ENCODE measurements around the gene STON2. TPM values are rescaled to one million over a fixed set of nuclear protein-coding genes. Genes with fewer than 3 reads are reported as not detected.

Gene STON2
- total and polyA plus RNA-seq, 7 donors = 4.8 to 147 (median 37.4) TPM

- H3K27ac ChIP-seq = peak overlapping the region; percentile 83
- DNase-seq = no peak
- H3K9me3 ChIP-seq = no peaks in the 10 kb centered on the region
- intact Hi-C loops (cut with DNase I) = no loop called here
- peak overlapping the region; percentile 8 for H3K4me3 ChIP-seq
- H3K4me1 ChIP-seq = peaks cover 49% of the 10 kb centered on the region
- no peak for TF ChIP-seq CTCF (IDR thresholded peaks at IDR 0.05)
- H3K27me3 ChIP-seq (ENCODE audit: insufficient read depth in 3 of 3, low read length in 2 of 3) = no peaks in the 10 kb centered on the region
- WGBS, 3 donors = 41 to 84% (median 56%) methylated on average over 1 of the region's 1 CpG
- peak; percentile 79 to 88 (median 82) for ATAC-seq
- H3K36me3 ChIP-seq (ENCODE audit: insufficient read depth in 1 of 2, low read depth in 1 of 2) = no peaks in the 10 kb centered on the region
Measured at GRCh38 chr14:81301813-81302212, 98.3 kb downstream of the STON2 start.

DNA sequence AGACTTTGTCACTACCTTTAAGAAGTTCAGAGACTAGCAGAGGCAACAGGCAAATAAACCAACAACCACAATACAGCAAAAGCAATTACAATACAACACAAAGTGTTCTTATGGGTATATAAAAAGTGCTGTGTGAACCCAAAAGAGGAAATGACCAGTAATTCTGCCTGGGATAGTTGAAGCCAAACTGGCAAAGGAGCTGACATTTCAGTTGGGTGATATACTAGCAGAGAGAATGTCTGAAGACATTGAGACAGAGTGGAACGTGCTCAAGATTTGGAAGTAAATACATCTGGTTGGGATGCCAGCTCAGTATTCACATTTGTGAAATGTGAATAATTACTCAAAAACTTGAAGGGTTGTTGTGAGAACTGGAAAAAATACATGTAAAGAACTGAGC, 98.8 kb downstream of the STON2 start:
- WGBS, 3 donors = 20 to 26% (median 20%) methylated on average over 1 of the region's 1 CpG
- intact Hi-C loops (cut with DNase I) = no loop called here
- TF ChIP-seq CTCF (IDR thresholded peaks at IDR 0.05) = no peak
- no peaks in the 10 kb centered on the region for H3K9me3 ChIP-seq
- no peak for DNase-seq
- H3K36me3 ChIP-seq (ENCODE audit: insufficient read depth in 1 of 2, low read depth in 1 of 2) = no peaks in the 10 kb centered on the region
- H3K27me3 ChIP-seq (ENCODE audit: insufficient read depth in 3 of 3, low read length in 2 of 3) = no peaks in the 10 kb centered on the region
- H3K27ac ChIP-seq = peak overlapping the region; percentile 83
- H3K4me3 ChIP-seq = peak overlapping the region; percentile 8
- H3K4me1 ChIP-seq = peaks cover 54% of the 10 kb centered on the region
- ATAC-seq = peak; percentile 36 to 77 (median 63)

DNA sequence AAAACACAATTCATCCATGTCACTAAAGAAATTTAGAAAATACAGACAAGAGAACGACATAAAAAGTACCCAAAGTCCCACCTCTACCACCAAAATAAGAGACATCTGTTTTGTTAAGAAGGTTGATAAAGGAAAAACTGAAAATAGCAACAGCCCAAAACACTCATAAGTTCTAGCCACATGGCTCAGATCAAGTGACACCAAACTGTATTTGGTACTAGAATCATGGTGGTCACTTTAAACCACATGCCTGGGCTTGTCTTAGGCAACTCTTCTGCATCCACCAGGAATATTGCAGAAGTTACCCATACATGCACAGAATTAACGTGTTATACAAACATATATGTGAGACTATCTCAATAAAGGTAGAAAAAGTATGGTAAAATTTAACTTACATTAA, 101.2 kb downstream of the STON2 start:
- ATAC-seq = peak in 1 of 4 donors; percentile 24
- DNase-seq = no peak
- no peaks in the 10 kb centered on the region for H3K36me3 ChIP-seq (ENCODE audit: insufficient read depth in 1 of 2, low read depth in 1 of 2)
- peak overlapping the region; percentile 63 for H3K27ac ChIP-seq
- no peak for TF ChIP-seq CTCF (IDR thresholded peaks at IDR 0.05)
- intact Hi-C loops (cut with DNase I) = no loop called here
- H3K27me3 ChIP-seq (ENCODE audit: insufficient read depth in 3 of 3, low read length in 2 of 3) = no peaks in the 10 kb centered on the region
- WGBS, 3 donors = 90 to 97% (median 95%) methylated on average over 2 of the region's 2 CpGs
- H3K9me3 ChIP-seq = no peaks in the 10 kb centered on the region
- H3K4me1 ChIP-seq = peaks cover 60% of the 10 kb centered on the region
- no peak overlapping the region for H3K4me3 ChIP-seq

GRCh38 chr14:81298122-81298521, 102.0 kb downstream of the STON2 start:
- intact Hi-C loops (cut with DNase I) = no loop called here
- no peak for DNase-seq
- no peak overlapping the region for H3K4me3 ChIP-seq
- H3K4me1 ChIP-seq = peaks cover 53% of the 10 kb centered on the region
- no peak for ATAC-seq
- no peaks in the 10 kb centered on the region for H3K27me3 ChIP-seq (ENCODE audit: insufficient read depth in 3 of 3, low read length in 2 of 3)
- no peak for TF ChIP-seq CTCF (IDR thresholded peaks at IDR 0.05)
- WGBS, 3 donors = 76 to 79% (median 78%) methylated on average over 2 of the region's 2 CpGs
- H3K9me3 ChIP-seq = no peaks in the 10 kb centered on the region
- H3K36me3 ChIP-seq (ENCODE audit: insufficient read depth in 1 of 2, low read depth in 1 of 2) = no peaks in the 10 kb centered on the region
- peak overlapping the region; percentile 63 for H3K27ac ChIP-seq
